Smooth muscle cell of the brain vasculature (primary cell): ENCODE data around the gene SLC5A9.
"Not testable (repeated sequence)": the region's sequence is repeated elsewhere in the genome, so short reads cannot be mapped to it uniquely, and the experiment has no call there.

Experiments
- DNase-seq: peaks from one replicate; pipeline ENCODE4 v3.0.0-alpha.2; 2012; ENCODE audit warnings: low read depth, low spot score

SLC5A9 gene

GRCh38 chr1:48242141-48242736 is 19.7 kb downstream of the SLC5A9 start:
- DNase-seq = no peak

- no peak for DNase-seq
Measured at GRCh38 chr1:48245106-48245505, 22.6 kb downstream of the SLC5A9 start.

- no peak for DNase-seq
Measured at GRCh38 chr1:48246727-48247126, 24.2 kb downstream of the SLC5A9 start.

- DNase-seq = no peak
Measured at GRCh38 chr1:48248356-48248755, 25.8 kb downstream of the SLC5A9 start.

GRCh38 chr1:48249868-48250267 is 27.4 kb downstream of the SLC5A9 start:
- DNase-seq = no peak

- DNase-seq = no peak
Measured at GRCh38 chr1:48250572-48250971, 28.1 kb downstream of the SLC5A9 start.

GRCh38 chr1:48251323-48251722 is 28.8 kb downstream of the SLC5A9 start:
- DNase-seq = no peak

- no peak for DNase-seq
Measured at GRCh38 chr1:48251821-48252220, 29.3 kb downstream of the SLC5A9 start.

- DNase-seq = no peak
Measured at GRCh38 chr1:48254254-48254653, 31.7 kb downstream of the SLC5A9 start.

GRCh38 chr1:48258106-48258505 is 35.6 kb downstream of the SLC5A9 start:
- no peak for DNase-seq

GRCh38 chr1:48261881-48262400 is 39.4 kb downstream of the SLC5A9 start:
- no peak for DNase-seq

GRCh38 chr1:48263041-48263440 is 40.5 kb downstream of the SLC5A9 start:
- DNase-seq = no peak

GRCh38 chr1:48266576-48266975 is 44.1 kb downstream of the SLC5A9 start:
- no peak for DNase-seq

GRCh38 chr1:48277437-48277836 is 54.9 kb downstream of the SLC5A9 start:
- not testable (repeated sequence) for DNase-seq

GRCh38 chr1:48282329-48282728 is 59.8 kb downstream of the SLC5A9 start:
- DNase-seq = not testable (repeated sequence)

- not testable (repeated sequence) for DNase-seq
Measured at GRCh38 chr1:48284696-48285420, 62.3 kb downstream of the SLC5A9 start.

- DNase-seq = no peak
Measured at GRCh38 chr1:48285525-48285924, 63.0 kb downstream of the SLC5A9 start.

GRCh38 chr1:48291421-48291820 is 68.9 kb downstream of the SLC5A9 start:
- DNase-seq = no peak

- DNase-seq = no peak
Measured at GRCh38 chr1:48292706-48293105, 70.2 kb downstream of the SLC5A9 start.

GRCh38 chr1:48294094-48294493 is 71.6 kb downstream of the SLC5A9 start:
- not testable (repeated sequence) for DNase-seq

GRCh38 chr1:48294656-48295055 is 72.1 kb downstream of the SLC5A9 start:
- DNase-seq = no peak
